Left lung (tissue), 10 donors: Measurements from ENCODE around the gene CLUH. TPM values are rescaled to one million over a fixed set of nuclear protein-coding genes. Genes with fewer than 3 reads are reported as not detected.

Experiments used
- ATAC-seq: fragments of 200-7000 bp; cut with Tn5 transposase; one replicate; pipeline ENCODE4 v1.9.1; 2020; ENCODE audit warnings: moderate library complexity
- DNase-seq, 4 donors: peaks; one replicate each; pipeline ENCODE4 v3.0.0-alpha.2; 2013 to 2020
- H3K27ac ChIP-seq, 2 donors: fragments of 200-600 bp; sonication (generic) in 1 of 2; one replicate each; pipeline versions ENCODE4 v1.5.0 to v1.8.0; 2020 to 2021
- H3K27me3 ChIP-seq, 2 donors: fragments of 200-600 bp; sonication (generic) in 1 of 2; one replicate each; pipeline versions ENCODE4 v1.5.0 to v1.8.0; 2020 to 2021
- H3K36me3 ChIP-seq, 2 donors: fragments of 200-600 bp; sonication (generic) in 1 of 2; one replicate each; pipeline versions ENCODE4 v1.5.0 to v1.8.0; 2020 to 2021
- H3K4me1 ChIP-seq, 2 donors: fragments of 200-600 bp; one replicate each; pipeline ENCODE4 v1.8.0; 2021
- H3K4me3 ChIP-seq, 2 donors: fragments of 200-600 bp; sonication (generic) in 1 of 2; one replicate each; pipeline versions ENCODE4 v1.5.0 to v1.8.0; 2020 to 2021; ENCODE audit warnings: mild to moderate bottlenecking in 1 of 2
- H3K9me3 ChIP-seq, 2 donors: fragments of 200-600 bp; sonication (generic) in 1 of 2; one replicate each; pipeline versions ENCODE4 v1.5.0 to v1.8.0; 2020 to 2021
- intact Hi-C, 2 donors: fragments of 100-400 bp; cut with DNase I; formaldehyde crosslinking; loops; one replicate each; pipeline versions ENCODE4 v1.11.2 to v1.14.2; 2022
- polyA plus RNA-seq, 6 donors: library from polyadenylated mRNA; unstranded; fragments of 120-200 nt; gene quantifications; one replicate each; pipeline ENCODE4 v1.2.1, GENCODE V29; 2013; ENCODE audit not compliant: insufficient read length in 6 of 6
- total RNA-seq, 2 donors: library from RNA; stranded (reverse); fragmentation: NEBNext Ultra II Directional; extraction: Animal tissue kit (Norgen Biotek cat#: 25700); gene quantifications; one replicate each; pipeline ENCODE4 v1.2.1, GENCODE V29; 2021
- TF ChIP-seq, protein P1 (sequence below), 2 donors: fragments of 200-600 bp; sonication (generic) in 1 of 2; IDR thresholded peaks; one replicate each; pipeline versions ENCODE4 v1.5.0 to v1.8.0; 2021; ENCODE audit warnings: antibody characterized with exemption in 2 of 2
- donor health status: DM: no; HTN: yes; CAD: no.
- donor health status: DM: no; HTN: no; CAD: no.

CLUH gene
- total and polyA plus RNA-seq, 8 donors = 20.9 to 71.8 (median 27.6) TPM

DNA sequence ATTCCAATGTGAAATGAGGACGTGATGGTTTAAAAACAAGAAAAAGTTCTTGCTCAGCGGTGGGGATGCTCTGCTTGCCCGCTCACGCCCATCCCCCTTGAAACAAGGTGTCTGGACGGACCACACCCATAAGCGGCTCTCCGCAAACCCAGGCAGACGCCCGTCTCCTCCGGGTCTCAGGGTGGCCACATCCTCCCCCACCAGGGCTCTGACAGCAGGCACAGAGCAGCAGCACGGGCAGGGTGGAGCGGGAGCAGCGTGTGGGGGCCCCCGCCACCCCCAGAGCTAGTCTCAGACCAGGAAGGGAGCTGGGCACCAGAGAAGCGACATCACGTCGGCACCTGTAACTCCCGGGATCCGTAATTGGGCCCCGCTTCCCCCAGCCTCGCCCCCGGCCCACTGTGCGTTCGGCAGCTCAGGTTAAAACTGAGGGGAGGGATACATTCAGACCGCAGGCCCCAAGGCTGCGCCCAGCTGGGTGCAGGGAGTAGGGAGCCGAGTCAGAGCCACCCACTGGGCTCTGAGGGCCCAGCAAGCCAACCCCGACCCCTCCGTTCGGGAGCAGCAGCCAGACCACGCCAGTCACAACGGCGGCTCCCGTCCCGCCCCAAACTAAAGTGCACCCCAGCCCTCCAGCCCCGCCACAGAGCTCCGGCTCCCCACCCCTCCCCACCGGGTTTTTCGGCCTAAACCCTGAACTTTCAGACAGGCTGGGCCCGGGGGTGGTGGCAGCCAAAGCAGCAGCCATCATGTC is 22.0 kb downstream of the CLUH start:
- peak in 2 of 4 donors; percentile 31 to 79 for DNase-seq
- peak; percentile 5 for ATAC-seq
- no peak overlapping the region for H3K27ac ChIP-seq

DNA sequence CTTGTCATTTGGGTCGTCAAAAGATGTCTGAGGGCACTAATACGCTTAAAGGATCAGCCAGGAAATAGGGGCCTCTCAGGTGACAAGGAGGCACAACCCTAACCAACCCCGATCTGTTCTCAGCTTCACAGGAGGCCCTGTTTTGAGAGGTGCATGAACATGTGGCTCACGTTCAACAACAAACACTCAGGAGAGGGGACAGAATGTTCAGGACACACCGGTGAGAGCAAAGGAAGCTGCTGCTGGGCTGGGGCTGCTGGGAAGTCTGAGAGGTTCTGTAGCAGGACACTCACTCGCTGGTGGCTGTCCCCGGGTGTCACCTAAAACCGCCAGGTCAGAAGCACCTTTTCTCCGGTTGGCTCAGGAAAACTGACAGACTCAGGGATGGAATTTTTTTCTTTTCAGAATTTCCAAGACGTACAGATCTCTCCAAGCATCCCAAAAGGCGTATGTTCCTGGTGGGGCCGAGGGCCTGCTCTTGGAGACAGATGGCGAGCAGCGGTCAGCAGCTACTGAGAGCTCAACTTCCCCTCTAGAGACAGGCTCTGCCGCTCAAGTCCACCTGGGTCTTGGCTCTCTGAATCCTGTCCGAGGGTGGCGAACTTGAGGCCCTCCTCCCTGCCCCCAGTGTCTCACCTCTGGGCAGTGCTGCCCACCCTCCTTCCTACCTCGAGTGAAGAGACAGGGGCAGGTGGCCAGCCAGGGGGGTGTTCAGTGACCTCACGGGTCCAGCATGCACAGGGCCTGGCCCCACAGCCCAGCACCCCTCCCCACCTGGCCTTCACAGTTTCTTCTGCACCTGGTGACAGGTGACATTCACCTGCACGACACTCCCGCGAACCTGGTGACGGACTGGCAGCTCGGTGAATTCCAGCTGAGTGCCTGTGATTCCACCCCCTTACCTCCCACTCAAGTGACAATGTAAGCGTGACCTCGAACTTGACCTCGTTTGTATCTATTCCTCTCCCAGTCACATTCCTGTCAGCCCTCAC is 22.9 kb downstream of the CLUH start:
- Histone ChIP-seq H3K4me3 (no peak overlapping the region), H3K27ac (peak overlapping the region; percentile 19 to 39), H3K4me1 (peaks cover 15% of the 10 kb centered on the region in 2 donors), H3K9me3 (no peaks in the 10 kb centered on the region), H3K27me3 (no peaks in the 10 kb centered on the region), H3K36me3 (peaks cover 0 to 54% of the 10 kb centered on the region in 2 donors)
- peak in 2 of 4 donors; percentile 56 to 78 for DNase-seq
- intact Hi-C loops = loop anchor here in 1 of 2 donors (10.0 kb wide), 1 partner anchor 94 kb away; the partner anchor contains the start of gene PAFAH1B1
- peak; percentile 68 for ATAC-seq
- TF ChIP-seq, protein P1, sequence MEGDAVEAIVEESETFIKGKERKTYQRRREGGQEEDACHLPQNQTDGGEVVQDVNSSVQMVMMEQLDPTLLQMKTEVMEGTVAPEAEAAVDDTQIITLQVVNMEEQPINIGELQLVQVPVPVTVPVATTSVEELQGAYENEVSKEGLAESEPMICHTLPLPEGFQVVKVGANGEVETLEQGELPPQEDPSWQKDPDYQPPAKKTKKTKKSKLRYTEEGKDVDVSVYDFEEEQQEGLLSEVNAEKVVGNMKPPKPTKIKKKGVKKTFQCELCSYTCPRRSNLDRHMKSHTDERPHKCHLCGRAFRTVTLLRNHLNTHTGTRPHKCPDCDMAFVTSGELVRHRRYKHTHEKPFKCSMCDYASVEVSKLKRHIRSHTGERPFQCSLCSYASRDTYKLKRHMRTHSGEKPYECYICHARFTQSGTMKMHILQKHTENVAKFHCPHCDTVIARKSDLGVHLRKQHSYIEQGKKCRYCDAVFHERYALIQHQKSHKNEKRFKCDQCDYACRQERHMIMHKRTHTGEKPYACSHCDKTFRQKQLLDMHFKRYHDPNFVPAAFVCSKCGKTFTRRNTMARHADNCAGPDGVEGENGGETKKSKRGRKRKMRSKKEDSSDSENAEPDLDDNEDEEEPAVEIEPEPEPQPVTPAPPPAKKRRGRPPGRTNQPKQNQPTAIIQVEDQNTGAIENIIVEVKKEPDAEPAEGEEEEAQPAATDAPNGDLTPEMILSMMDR (IDR thresholded peaks at IDR 0.05) = no peak

More for the DNA sequence above, 22.0 kb downstream of the CLUH start:
- Histone ChIP-seq H3K9me3 (no peaks in the 10 kb centered on the region), H3K27me3 (no peaks in the 10 kb centered on the region), H3K4me1 (peaks cover 13 to 15% of the 10 kb centered on the region in 2 donors), H3K4me3 (no peak overlapping the region), H3K36me3 (peaks cover 0 to 54% of the 10 kb centered on the region in 2 donors)
- TF ChIP-seq, protein P1 (IDR thresholded peaks at IDR 0.05) = no peak
- intact Hi-C loops = loop anchor here in 1 of 2 donors (10.0 kb wide), 1 partner anchor 95 kb away; the partner anchor contains the start of gene PAFAH1B1

DNA sequence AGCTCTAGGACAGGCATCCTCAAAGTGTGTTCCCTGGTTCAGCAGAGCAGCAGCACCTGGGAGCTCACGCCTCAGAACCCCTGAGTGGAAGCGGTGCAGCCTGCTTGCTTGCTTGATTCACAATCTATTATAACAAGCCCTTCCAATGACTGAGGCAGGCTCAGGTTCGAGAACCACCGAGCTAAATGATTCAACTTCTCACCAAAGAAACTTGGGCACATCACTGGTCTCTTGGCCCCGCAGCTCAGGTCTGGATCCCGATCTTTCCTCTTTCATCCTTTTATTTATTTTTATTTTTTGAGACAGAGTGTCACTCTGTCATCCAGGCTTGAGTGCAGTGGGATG is 24.5 kb downstream of the CLUH start:
- TF ChIP-seq, protein P1 (IDR thresholded peaks at IDR 0.05) = no peak
- ATAC-seq = no peak
- H3K4me1 ChIP-seq = peaks cover 15% of the 10 kb centered on the region in 2 donors

DNA sequence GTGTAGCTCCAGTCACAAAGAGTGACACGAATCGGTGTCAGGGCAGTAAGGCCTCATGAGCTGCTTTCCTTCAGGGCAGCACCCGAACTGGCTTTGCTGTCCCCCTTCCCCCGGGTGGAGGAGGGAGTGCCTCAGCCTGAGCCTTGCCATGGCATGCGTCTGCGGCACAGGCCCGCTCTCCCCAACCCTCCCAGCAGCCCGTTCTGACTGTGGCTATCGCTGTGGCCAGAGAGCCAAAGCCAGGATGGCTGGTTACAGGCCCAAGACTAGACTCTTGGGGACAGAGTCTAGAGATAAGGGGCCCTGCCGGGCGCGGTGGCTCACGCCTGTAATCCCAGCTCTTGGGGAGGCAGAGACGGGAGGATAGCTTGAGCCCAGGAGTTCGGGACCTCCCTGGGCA is 25.9 kb downstream of the CLUH start:
- Histone ChIP-seq H3K4me1 (peaks cover 15% of the 10 kb centered on the region in 2 donors), H3K27ac (no peak overlapping the region), H3K9me3 (no peaks in the 10 kb centered on the region), H3K27me3 (no peaks in the 10 kb centered on the region), H3K36me3 (peaks cover 0 to 55% of the 10 kb centered on the region in 2 donors), H3K4me3 (no peak overlapping the region)
- peak in 1 of 4 donors; percentile 68 for DNase-seq
- ATAC-seq = no peak
- TF ChIP-seq, protein P1 (IDR thresholded peaks at IDR 0.05) = no peak
- intact Hi-C loops = loop anchor here in 1 of 2 donors (10.0 kb wide), 1 partner anchor 91 kb away; the partner anchor contains the start of gene PAFAH1B1

More for the DNA sequence above, 24.5 kb downstream of the CLUH start:
- no peak for DNase-seq
- Histone ChIP-seq H3K4me3 (no peak overlapping the region), H3K27me3 (no peaks in the 10 kb centered on the region), H3K9me3 (no peaks in the 10 kb centered on the region), H3K27ac (no peak overlapping the region), H3K36me3 (peaks cover 0 to 53% of the 10 kb centered on the region in 2 donors)
- intact Hi-C loops = loop anchor here in 1 of 2 donors (10.0 kb wide), 1 partner anchor 92 kb away; the partner anchor contains the start of gene PAFAH1B1
